HepG2 (cell line): ENCODE data around the gene MRPL58. TPM values are rescaled to one million over a fixed set of nuclear protein-coding genes. Genes with fewer than 3 reads are reported as not detected.

Experiments used
- ATAC-seq: fragments of 200-7000 bp; cut with Tn5 transposase; 3 replicates; pipeline ENCODE4 v1.9.1; 2020; ENCODE audit warnings: mild to moderate bottlenecking, moderate library complexity
- BruUV-seq: library from RNA; stranded (reverse); fragments of 400-500 nt; replicated peaks from 2 replicates; lab custom pipeline; 2021; lab: Mats Ljungman, UMichigan
- CTCF ChIA-PET: fragments of 300-600 bp; formaldehyde crosslinking; extraction: SDS; loops from one replicate; lab custom pipeline; 2021; ENCODE audit warnings: low total read pairs, inconsistent platforms, low intra/inter-chr PET ratio; lab: Yijun Ruan, JAX
- POLR2A ChIA-PET: fragments of 350-600 bp; sonication (Branson Sonifier 250); formaldehyde crosslinking; loops from one replicate; lab custom pipeline; 2020; ENCODE audit warnings: antibody characterized with exemption, inconsistent platforms; lab: Yijun Ruan, JAX
- DNase-seq: peaks from one replicate; pipeline ENCODE4 v3.0.0-alpha.2; 2015; ENCODE audit warnings: low spot score
- FAIRE-seq: peaks from 3 replicates; lab custom pipeline; 2011; peaks lifted over from hg19 to GRCh38; lab: Jason Lieb, UNC
- H2AFZ ChIP-seq: one replicate; pipeline ENCODE4 v1.6.1; 2011; ENCODE audit warnings: low read length, inconsistent platforms
- H3K27ac ChIP-seq: fragments of 300-600 bp; 3 replicates; pipeline ENCODE4 v1.8.0; 2011; ENCODE audit warnings: mixed run types, mild to moderate bottlenecking, mixed read lengths, low read length, inconsistent platforms; ENCODE audit not compliant: insufficient read depth; ENCODE audit errors: extremely low read length
- H3K27me3 ChIP-seq, 2 experiments: fragments of 200-600 bp in 1 of 2; 2 replicates in 1 of 2; 3 replicates in 1 of 2; pipeline versions ENCODE4 v1.6.0 to v1.8.0; 2011; ENCODE audit warnings: low read length in 2 of 2, mild to moderate bottlenecking in 2 of 2, moderate library complexity in 2 of 2, inconsistent platforms in 1 of 2; ENCODE audit not compliant: insufficient read depth in 2 of 2, control insufficient read depth in 1 of 2
- H3K36me3 ChIP-seq, 2 experiments: fragments of 200-600 bp in 1 of 2; replicated peaks in 1 of 2; 2 replicates in 1 of 2; 3 replicates in 1 of 2; pipeline versions ENCODE4 v1.5.1 to v1.8.0; 2011; ENCODE audit warnings: low read length in 2 of 2, inconsistent platforms in 1 of 2; ENCODE audit not compliant: insufficient read depth in 2 of 2, control insufficient read depth in 1 of 2
- H3K4me1 ChIP-seq: 2 replicates; pipeline ENCODE4 v1.5.1; 2012; ENCODE audit warnings: low read length, inconsistent platforms; ENCODE audit not compliant: insufficient read depth
- H3K4me2 ChIP-seq: 2 replicates; pipeline ENCODE4 v1.6.0; 2011; ENCODE audit warnings: low read depth, low read length, inconsistent platforms
- H3K4me3 ChIP-seq, 3 experiments: fragments of 200-600 bp in 1 of 3; sonication (generic), shearing (Covaris generic) in 1 of 3; replicated peaks in 1 of 3; 2 replicates each; pipeline ENCODE4 v1.5.1; 2011 to 2016; ENCODE audit warnings: low read length in 3 of 3, inconsistent platforms in 2 of 3, low read depth in 2 of 3, mild to moderate bottlenecking in 2 of 3, control low read depth in 1 of 3, mixed read lengths in 1 of 3; ENCODE audit not compliant: insufficient read depth in 1 of 3
- H3K79me2 ChIP-seq: one replicate; pipeline ENCODE4 v1.6.1; 2011; ENCODE audit warnings: low read length, inconsistent platforms; ENCODE audit not compliant: insufficient read depth
- H3K9ac ChIP-seq: 2 replicates; pipeline ENCODE4 v1.6.0; 2011; ENCODE audit warnings: mild to moderate bottlenecking, low read depth, low read length, inconsistent platforms; ENCODE audit not compliant: insufficient read depth
- H3K9me3 ChIP-seq: 2 replicates; pipeline ENCODE4 v1.5.1; 2012; ENCODE audit warnings: mild to moderate bottlenecking, low read length
- H4K20me1 ChIP-seq: 2 replicates; pipeline ENCODE4 v1.6.0; 2011; ENCODE audit warnings: inconsistent platforms, mild to moderate bottlenecking, low read length, moderate library complexity; ENCODE audit not compliant: insufficient read depth
- CREB1 ChIP-seq, 2 experiments: fragments of 450-650 bp in 1 of 2; IDR thresholded peaks; 2 replicates each; pipeline ENCODE4 v1.6.1; 2016 to 2017; ENCODE audit warnings: control low read depth in 1 of 2, mild to moderate bottlenecking in 1 of 2, missing compliant biosample characterization in 1 of 2, missing genetic modification characterization in 1 of 2
- FOSL1 ChIP-seq: sonication (generic); formaldehyde crosslinking; IDR thresholded peaks from 2 replicates; pipeline ENCODE4 v1.9.0; 2021; ENCODE audit warnings: missing genetic modification reagents, borderline replicate concordance
- HNRNPL ChIP-seq: fragments of 200-400 bp; formaldehyde crosslinking; IDR thresholded peaks from 2 replicates; pipeline ENCODE4 v1.6.1; 2017; ENCODE audit warnings: mild to moderate bottlenecking, low read depth, low read length
- IRF2 ChIP-seq: IDR thresholded peaks from 2 replicates; pipeline ENCODE4 v1.6.1; 2018; ENCODE audit warnings: missing genetic modification reagents, missing compliant biosample characterization
- MAFK ChIP-seq, 2 experiments: IDR thresholded peaks in 1 of 2; conservative IDR thresholded peaks in 1 of 2; 2 replicates each; pipeline ENCODE4 v1.6.1; 2011; ENCODE audit warnings: improper control_type of control experiment in 2 of 2, low read length in 2 of 2
- MYC ChIP-seq: sonication (generic); formaldehyde crosslinking; IDR thresholded peaks from 2 replicates; pipeline ENCODE4 v1.9.0; 2021; ENCODE audit warnings: missing genetic modification reagents, borderline replicate concordance
- WGBS: methylation state at CpG from one replicate; pipeline ENCODE4 v1.1.6; 2017; ENCODE audit warnings: low lambda C conversion rate; 5-methylcytosine and 5-hydroxymethylcytosine counted together
- in situ Hi-C: cut with HindIII; loops from 2 replicates; pipeline ENCODE4 v1.10.0; 2017; ENCODE audit warnings: low pct_unique_long_range_greater_than_20kb; ENCODE audit not compliant: extremely low pct_ligation_motif_present
- intact Hi-C: fragments of 100-400 bp; cut with micrococcal nuclease; formaldehyde crosslinking; loops from one replicate; pipeline ENCODE4 v1.10.0; 2022; ENCODE audit not compliant: unreplicated experiment
- polyA plus RNA-seq, 8 experiments: library from polyadenylated mRNA; depleted of rRNA in 3 of 8; stranded (reverse) in 7 of 8; unstranded in 1 of 8; fragments of >200 nt; fragmentation: Illumina TruSeq in 4 of 8; extraction: Trizol in 4 of 8; gene quantifications; 2 replicates each; pipeline versions ENCODE4 v1.2.1 to v1.2.3, GENCODE V29; 2011 to 2016; ENCODE audit warnings: low read depth in 4 of 8, missing spikeins in 1 of 8, mixed read lengths in 1 of 8; ENCODE audit not compliant: insufficient read depth in 1 of 8
- total RNA-seq, 5 experiments: library from RNA; depleted of rRNA; stranded (reverse); fragments of >200 nt; fragmentation: Illumina TruSeq; extraction: Trizol; gene quantifications; 2 replicates each; pipeline ENCODE4 v1.2.3, GENCODE V29; 2016; ENCODE audit warnings: low read depth in 1 of 5
- TF ChIP-seq, protein P1 (sequence below): sonication (generic); IDR thresholded peaks from 2 replicates; pipeline ENCODE4 v1.6.1; 2016; ENCODE audit warnings: low read depth, borderline replicate concordance
- TF ChIP-seq, protein P2 (sequence below), 2 experiments: sonication (generic) in 1 of 2; formaldehyde crosslinking in 1 of 2; IDR thresholded peaks; 2 replicates each; pipeline versions ENCODE4 v1.4.0 to v1.6.1; 2018 to 2020; ENCODE audit warnings: missing genetic modification reagents in 2 of 2, borderline replicate concordance in 1 of 2, low read depth in 1 of 2, mild to moderate bottlenecking in 1 of 2, missing biosample characterization in 1 of 2
- TF ChIP-seq, protein P3 (sequence below): IDR thresholded peaks from 2 replicates; pipeline ENCODE4 v1.6.1; 2016; ENCODE audit warnings: low read depth, borderline replicate concordance

The MRPL58 gene
- total and polyA plus RNA-seq, 2 of the 13 experiments (the other 11 are each of a cell fraction or from before 2014, with no cell fraction given) = 44.9 to 68.9 TPM

DNA sequence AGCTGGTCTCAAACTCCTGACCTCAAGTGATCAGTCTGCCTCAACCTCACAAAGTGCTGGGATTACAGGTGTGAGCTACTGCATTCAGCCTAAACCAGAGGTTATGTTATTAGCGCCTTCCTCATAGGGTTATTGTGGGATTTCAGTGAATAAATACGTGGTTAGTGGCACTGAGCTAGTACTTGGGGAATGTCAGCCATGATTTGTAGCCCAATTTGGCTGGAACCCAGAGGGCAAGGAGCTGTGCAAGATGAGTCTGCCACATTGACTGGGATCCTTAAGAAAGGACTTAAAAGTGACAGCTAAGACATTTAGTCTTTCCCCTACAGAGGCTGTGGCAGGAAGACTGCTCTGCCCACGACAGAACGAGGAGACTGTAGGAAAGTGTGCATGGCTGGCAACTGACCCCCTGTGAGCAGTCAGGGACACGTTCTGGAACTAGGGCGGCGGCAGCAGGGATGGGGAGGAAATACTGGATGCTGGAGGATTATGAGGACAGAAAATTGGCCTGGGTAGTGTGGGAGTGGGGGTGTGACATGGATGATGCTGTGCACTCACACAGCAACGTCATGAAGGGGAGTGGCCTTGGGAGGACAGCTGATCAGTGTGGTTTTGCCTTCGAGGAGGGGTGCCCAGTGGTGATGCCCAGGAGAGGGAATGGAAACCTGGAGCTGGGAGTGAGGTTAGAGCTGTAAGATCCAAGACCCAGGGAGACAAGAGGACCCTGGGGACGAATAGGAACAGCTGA is 19.7 kb downstream of the MRPL58 start:
- in situ Hi-C loops (no loop called here), intact Hi-C loops (no loop called here)
- Histone ChIP-seq H3K4me3 (peak overlapping the region; percentile 2 to 93 (median 76); a peak in 5 of 6 replicates), H3K9ac (no peak overlapping the region), H3K27ac (no peak overlapping the region), H3K4me2 (peak overlapping the region; percentile 98), H3K9me3 (no peaks in the 10 kb centered on the region), H3K27me3 (peaks cover 0 to 6% of the 10 kb centered on the region in 2 experiments; a peak in 3 of 5 replicates), H4K20me1 (no peaks in the 10 kb centered on the region), H3K4me1 (peaks cover 37% of the 10 kb centered on the region), H3K79me2 (no peaks in the 10 kb centered on the region), H2AFZ (peak overlapping the region; percentile 20), H3K36me3 (no peaks in the 10 kb centered on the region)
- DNase-seq = peak; percentile 54
- 21% methylated on average over 10 of the region's 10 CpGs for WGBS
- TF ChIP-seq IRF2 (CRISPR knock-in tag) = no peak
- TF ChIP-seq MYC (CRISPR knock-in tag) = no peak
- peak in 1 of 2 experiments; percentile 27; a peak in 1 of 4 replicates for TF ChIP-seq MAFK (conservative IDR thresholded peaks at IDR 0.05 in 1 of 2, IDR thresholded peaks at IDR 0.05 in 1 of 2; ENCODE audit: low read length in 2 of 2)
- TF ChIP-seq FOSL1 = no peak
- TF ChIP-seq, protein P1, sequence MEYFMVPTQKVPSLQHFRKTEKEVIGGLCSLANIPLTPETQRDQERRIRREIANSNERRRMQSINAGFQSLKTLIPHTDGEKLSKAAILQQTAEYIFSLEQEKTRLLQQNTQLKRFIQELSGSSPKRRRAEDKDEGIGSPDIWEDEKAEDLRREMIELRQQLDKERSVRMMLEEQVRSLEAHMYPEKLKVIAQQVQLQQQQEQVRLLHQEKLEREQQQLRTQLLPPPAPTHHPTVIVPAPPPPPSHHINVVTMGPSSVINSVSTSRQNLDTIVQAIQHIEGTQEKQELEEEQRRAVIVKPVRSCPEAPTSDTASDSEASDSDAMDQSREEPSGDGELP = peak; percentile 76; the same call in 1 of the 2 replicates
- TF ChIP-seq, protein P2, sequence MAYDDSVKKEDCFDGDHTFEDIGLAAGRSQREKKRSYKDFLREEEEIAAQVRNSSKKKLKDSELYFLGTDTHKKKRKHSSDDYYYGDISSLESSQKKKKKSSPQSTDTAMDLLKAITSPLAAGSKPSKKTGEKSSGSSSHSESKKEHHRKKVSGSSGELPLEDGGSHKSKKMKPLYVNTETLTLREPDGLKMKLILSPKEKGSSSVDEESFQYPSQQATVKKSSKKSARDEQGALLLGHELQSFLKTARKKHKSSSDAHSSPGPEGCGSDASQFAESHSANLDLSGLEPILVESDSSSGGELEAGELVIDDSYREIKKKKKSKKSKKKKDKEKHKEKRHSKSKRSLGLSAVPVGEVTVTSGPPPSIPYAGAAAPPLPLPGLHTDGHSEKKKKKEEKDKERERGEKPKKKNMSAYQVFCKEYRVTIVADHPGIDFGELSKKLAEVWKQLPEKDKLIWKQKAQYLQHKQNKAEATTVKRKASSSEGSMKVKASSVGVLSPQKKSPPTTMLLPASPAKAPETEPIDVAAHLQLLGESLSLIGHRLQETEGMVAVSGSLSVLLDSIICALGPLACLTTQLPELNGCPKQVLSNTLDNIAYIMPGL (CRISPR knock-in tag; IDR thresholded peaks at IDR 0.05; ENCODE audit: borderline replicate concordance in 1 of 2, low read depth in 1 of 2) = peak in 1 of 2 experiments; percentile 7; a peak in 1 of 4 replicates
- 0 out of 2 replicates have a peak, but pooled peaks have one; percentile 53 for TF ChIP-seq HNRNPL
- TF ChIP-seq, protein P3, sequence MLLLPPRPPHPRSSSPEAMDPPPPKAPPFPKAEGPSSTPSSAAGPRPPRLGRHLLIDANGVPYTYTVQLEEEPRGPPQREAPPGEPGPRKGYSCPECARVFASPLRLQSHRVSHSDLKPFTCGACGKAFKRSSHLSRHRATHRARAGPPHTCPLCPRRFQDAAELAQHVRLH (CRISPR knock-in tag) = 0 out of 2 replicates have a peak, but pooled peaks have one; percentile 18
- TF ChIP-seq CREB1 (IDR thresholded peaks at IDR 0.05) = peak; percentile 74
- no peak for TF ChIP-seq CREB1 (CRISPR knock-in tag; IDR thresholded peaks at IDR 0.05)
- ChIA-PET POLR2A (interaction anchor here (0.7 to 2.5 kb wide), 4 partner anchors 8 to 621 kb away, joined by 3 to 22 read pairs (median 4); partner anchors contain the start of genes FDXR and MRPL58), CTCF (no interaction called here)
- no TSS peak for BruUV-seq
- no peak for FAIRE-seq
- ATAC-seq = no peak
